Urothelium cell line (cell line): ENCODE measurements around the gene COA1.

ENCODE experiments used
- DNase-seq: peaks from one replicate; pipeline ENCODE4 v3.0.0; 2011; ENCODE audit warnings: low spot score, mixed read lengths
- FAIRE-seq: peaks from 2 replicates; lab custom pipeline; 2011; peaks lifted over from hg19 to GRCh38; lab: Jason Lieb, UNC

The COA1 gene

DNA sequence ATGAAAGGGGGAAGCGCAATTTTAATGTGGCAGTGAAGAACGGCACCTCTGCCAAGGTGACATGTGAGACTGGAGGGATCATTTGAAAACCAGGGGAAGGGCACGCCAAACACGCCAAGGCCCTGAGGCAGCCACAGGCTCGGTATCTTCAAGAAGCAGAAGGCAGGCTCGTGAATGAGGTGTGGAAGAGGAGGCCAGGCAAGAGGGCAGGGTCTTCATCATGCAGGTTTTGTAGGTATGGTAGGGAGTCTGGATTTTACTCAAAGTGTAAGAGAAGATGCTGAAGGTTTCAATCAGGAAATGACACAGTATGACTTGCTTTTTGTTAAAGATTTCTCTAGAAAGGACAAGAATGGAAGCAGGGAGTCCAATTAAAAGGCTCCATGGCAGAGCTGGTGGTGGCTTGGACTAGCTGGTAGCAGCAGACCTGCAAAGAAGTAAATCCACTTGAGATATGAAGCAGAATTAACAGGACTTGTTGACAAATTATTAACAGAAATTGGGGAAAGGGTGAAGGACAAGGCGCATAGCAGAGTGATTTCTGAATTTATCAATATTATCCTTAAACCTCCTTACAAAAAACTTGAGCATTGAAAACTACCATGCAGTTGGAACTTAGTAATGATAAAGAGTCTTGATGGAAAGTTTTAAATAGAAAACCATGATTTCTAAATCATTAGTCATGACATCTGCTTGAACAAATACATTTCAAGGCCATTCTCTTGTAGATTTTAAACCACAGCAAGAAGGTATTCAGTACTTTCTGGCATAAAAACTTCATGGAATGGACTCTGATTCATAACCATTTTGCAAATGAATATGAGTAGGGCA is 70.4 kb downstream of the COA1 start:
- no peak for FAIRE-seq
- DNase-seq: no peak

DNA sequence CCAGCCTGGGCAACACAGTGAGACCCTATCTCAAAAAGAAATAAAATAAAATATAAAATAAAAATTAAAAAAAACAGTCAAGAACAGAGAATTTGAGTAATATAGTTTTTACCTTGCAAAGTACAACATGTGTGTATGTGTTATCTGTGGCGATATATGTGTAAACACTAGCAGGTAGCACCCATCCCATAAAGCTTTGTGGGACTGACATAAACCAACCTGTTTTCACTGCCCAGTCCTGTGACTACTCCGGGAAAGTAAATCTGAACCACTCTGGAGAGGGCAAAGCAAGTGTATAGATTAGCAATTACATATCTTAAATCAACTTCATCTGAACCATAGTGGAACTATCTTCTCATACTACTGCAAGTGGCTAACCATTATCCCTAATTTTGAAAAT is 72.3 kb downstream of the COA1 start:
- no peak for DNase-seq
- FAIRE-seq: no peak

DNA sequence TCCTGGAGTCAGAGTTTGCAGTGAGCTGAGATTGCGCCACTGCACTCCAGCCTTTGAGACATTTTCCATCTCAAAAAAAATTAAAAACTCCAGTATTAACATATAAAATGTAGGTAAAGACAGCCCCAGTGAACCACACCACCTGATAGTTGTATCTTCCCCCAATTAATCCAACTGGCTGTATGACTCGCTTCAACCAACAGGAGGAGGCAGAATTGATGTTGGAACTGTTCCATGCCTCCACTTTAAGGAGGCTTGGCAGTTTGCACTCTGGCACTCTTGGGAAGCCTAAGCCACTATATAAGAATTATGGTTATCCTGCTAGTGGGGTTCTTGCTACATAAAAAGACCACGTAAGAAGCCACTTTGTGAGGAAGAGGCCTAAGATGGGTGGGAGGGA is 73.7 kb downstream of the COA1 start:
- no peak for FAIRE-seq
- no peak for DNase-seq

DNA sequence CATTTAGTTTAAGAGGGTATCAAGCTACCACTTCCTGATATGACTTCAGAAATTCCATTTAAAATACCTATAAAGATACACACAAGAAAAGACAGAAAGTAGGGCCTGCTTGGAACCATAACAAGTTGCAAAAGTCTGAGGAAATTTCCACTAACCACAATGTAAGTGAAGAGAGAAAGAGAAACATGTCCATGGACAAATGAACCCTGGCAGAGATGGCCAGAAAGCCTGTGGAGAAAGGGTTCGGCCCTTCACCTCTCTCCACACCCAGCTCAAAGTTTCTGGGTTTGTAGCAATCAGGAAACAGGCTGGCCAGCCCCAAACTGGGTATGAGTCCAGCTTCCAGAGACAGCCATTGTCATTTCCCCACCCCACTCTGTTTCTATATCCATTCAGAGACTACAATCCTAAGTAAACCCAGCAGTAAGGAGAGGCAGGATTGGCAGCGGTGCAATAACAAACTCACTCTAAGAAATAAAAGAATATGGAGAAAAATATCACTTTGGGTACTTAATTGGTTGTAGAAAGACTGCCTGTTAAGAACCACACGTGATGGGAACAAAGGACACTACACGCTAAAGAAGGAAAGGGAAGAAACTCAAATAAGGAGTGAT is 75.3 kb downstream of the COA1 start:
- no peak for FAIRE-seq
- DNase-seq: no peak

DNA sequence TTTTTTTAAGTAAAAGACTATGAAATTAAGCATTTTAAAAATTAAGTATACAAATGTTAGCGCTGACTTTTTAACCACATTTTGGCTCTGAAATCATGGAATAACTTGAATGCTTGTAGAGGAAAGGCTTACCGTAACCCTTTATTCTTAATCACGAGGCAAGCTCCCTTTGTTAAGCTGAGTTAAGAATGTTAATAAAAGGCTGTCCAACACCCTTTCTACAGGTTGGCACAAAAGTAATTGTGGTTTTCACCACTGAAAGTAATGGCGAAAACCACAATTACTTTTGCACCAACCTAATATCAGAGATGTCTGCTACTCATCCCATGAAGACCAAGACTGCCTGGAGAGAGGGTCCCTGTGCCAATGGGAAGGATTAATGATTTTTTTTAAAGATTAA is 75.9 kb downstream of the COA1 start:
- FAIRE-seq: no peak

DNA sequence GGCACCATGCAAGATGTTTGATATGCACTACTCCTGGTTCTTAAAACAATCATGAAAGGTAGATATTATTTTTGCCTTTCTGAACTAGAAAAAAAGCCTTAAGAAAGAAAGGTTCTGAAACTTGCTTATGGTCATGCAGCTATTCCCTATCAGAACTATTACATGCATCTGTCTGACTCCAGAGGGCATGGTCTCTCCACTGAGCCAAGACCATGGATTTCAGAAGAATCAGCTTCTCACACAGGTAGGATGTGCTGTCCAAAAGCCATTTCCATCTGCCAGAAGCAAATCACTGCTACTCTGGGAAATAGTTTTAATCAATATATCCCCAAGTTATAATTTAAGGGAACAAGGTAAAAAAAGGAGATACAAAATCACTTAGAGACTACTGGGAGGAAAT is 77.0 kb downstream of the COA1 start:
- no peak for DNase-seq
- no peak for FAIRE-seq

More for the DNA sequence above, 75.9 kb downstream of the COA1 start:
- no peak for DNase-seq

DNA sequence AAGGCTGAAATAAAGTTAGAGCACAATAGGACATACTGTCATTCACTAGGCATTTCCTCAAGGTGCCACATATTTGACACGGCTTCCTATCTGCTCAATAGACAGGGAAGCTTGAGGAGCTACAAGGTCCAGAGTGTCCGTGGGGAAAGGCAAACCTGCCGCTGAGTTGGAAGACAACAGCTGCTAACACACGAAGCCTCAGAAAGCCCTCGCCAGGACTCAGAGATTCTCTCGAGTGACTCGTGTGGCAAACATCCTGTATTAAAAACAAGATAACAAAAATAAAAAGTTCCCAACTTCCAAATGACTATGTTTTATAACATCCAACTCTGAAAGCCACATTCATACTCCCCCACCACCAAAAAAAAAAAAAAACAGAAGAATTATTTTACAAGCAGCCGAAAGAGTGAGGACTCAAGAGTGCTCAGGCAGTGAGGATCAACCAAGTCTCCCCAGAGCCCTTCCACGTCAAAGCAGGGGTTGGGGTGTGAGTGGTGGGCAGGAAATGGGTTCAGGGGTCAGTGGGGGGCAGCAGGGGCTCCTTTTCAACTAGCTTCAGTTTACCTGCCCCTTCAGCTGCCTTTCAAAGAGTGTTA is 78.8 kb downstream of the COA1 start:
- no peak for FAIRE-seq

DNA sequence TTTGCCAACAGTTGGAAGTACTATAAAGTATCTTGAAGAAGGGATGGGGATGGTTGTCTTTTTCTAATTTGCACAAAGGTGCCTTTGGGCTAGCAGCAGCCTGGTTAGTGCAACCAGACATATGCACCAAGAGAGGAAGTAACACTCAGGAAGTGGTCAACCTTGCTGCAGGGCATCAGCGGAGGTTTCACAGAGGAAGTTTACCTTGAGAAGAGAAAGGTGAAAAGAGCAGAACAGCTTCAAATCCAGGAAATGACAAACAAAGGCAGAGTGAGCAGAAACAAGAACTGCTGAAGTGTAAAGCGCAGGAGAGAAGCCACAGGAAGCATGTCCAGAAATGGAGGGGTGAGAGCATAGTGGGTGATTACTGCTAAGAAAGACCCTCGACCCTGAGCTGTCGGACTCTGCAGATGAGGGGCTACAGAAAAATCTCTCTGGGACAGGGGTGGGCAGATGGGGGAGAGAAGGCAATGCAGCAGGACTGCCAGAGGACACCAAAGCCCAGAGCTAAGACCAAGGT is 79.5 kb downstream of the COA1 start:
- DNase-seq (no peak), FAIRE-seq (no peak)

More for the DNA sequence above, 78.8 kb downstream of the COA1 start:
- DNase-seq: no peak

DNA sequence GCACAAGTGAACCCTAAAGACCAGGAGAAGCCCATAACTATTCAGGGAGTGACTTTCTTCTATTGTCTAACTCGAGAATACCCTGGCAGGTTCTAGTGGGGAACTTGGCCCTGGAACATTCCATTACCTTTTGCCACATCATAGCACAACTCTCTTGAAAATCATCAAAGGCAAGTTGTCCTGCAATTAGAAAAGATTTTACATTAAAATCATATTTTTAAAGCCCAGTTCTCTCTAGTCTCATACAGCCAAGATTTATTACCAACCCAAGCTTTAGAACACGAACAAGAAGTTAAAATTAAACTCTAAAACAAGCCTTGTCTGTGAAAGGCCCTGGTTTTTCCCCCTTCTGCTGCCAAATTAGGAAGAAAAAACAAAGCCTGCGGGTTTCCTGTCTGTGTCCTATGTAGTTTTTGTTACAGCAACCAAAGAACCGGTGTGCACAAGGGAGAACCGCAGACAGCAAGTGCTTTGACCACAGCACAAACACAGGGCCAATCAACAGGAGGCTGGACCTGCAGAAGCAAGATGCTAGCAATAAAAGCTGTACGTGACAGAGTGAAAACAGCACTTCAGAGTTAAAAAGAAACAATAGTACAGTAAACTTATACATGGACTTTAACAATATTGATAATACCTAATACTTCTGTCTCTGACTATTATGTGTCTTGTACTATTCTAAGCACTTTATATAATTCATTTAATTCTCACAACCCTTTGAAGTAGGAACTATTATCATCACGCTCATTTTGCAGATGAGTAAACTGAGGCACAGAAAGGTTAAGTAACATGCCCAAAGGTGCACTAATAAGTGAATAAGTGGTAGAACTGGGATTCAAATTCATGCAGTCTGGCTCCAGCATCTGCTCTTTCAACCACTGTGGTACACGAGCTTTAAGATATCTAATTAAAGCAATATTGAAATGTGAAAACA is 80.6 kb downstream of the COA1 start:
- DNase-seq: peak; percentile 58

DNA sequence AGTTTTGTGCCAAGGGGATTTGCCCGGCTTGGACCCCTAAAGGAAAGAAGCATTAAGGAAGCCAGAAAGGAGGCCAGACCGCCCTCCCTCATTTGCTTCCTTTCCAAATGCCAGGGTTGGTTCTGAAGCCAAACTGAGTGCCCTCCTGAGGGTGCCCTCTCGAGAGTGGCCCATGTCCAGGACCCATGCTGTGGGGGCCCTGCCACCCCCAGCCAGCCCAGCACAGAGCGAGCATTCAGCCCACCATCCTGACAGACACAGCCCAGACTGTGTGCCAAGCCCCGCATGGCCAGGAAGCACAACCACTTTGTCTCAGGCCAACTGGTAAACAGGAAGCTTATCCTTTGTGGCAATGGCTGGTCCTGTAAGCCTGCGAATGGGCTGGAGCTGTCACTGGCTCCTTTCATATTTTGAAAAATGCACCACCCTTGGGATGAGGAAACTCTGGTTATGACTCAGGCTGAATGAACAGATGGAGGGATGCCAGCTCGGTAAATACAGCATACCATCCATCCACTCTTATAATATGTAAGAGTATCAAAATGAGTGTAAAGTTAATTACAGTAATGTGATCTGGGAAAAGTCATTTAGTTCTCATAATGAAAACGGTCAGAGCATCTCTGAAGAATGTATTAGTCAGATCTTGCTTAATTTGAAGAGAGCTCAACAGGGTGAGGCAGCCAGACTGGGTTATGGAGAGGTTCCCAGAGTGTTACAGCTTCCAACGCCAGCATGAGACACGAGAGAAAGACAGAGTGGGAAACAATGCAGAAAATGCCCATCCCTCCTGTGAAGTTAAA is 81.5 kb downstream of the COA1 start:
- FAIRE-seq (no peak), DNase-seq (peak; percentile 81)

More for the DNA sequence above, 80.6 kb downstream of the COA1 start:
- FAIRE-seq: no peak

DNA sequence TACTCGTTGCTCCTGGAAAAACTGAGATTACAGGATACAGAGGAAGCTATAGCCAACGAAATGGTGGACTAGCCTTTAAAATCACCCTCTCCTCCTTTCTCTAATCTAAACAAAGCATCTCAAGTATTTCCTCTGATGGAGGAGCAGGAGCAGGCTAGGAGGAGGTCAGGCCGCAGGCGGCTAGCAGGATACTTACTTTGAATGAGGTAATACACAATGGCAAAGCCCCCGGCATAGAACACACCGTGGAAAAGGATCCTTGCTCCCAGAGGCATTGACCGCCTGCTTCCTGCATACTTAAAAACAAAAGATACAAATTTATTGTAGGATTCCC is 82.0 kb downstream of the COA1 start:
- DNase-seq (no peak), FAIRE-seq (no peak)

DNA sequence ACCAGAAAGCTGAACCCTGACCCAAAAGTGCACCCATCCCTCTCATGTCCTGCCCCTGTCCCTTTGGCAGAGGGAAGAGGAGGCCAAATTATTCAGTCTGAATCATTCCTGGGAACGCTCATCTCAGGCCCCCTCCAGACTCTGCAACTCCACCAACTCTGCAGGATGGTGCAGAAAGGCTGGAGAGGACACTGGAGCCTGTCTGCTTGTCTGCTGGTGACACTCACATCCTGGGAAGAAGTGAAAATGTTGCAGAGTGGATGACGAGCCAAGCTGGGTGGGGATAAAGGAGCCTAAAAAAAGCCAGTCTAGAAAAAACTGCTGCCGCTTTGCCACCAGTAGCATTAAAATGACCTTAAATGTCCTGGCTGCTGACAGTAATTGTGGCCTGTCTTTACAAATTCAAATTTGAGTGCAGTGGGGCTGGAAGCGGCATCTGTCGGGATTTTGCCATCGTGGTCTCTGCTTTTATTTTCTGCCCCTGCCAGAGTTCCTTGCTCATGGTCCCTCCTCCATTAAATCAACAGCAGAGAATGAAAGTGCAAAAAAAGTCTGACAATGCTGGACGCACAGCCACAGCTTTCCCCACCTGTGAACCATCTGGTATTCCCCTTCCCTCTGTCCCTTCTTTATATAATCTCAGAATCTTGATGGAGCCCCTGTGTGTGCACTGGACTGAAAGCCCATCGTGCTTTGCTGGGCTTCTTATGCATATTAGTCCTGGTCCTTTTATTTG is 82.6 kb downstream of the COA1 start:
- FAIRE-seq (no peak), DNase-seq (no peak)

DNA sequence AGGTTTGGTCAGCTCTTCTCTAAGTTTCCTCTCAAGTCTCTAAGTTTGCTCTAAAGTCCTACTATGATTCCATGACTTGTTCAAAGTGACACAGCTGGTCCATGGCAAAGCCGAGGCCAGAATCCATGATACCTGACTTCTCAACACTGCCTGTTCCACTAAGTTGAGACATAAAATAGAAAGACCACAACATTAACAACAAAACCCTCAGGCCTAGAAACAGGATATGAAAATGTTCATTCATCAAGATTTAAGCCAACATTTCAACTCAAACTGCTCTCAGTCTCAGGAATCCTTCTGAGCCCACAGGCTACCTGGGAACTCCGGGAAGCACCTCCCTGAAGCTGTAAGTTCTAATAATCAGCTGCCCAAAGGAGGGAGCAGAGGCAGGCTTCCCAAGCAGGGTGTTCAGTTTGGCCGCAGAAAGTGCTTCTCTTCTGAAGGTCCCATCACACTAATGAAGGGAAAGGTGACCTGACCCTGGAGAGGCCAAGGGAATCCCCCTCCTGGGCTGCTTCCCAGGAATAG is 83.6 kb downstream of the COA1 start:
- DNase-seq (no peak), FAIRE-seq (no peak)

DNA sequence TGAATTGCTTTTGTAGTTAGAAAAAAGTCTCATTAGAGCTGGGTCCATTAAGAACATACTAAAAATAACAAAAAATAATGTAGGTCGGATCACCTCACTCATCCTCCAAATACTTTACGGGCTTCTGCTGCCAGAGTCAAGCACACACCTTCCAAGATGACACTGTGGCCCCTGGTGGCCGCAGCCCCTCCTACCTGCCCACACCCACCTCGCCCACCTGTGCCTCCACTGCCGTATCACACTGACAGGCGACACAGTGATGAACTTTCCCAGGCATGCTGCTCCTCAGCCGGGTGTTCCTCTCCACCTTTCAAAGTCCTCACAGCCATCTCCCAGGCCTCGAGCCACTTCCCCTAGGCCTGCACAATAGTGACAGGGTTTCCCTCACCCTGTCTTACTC is 85.5 kb downstream of the COA1 start:
- no peak for DNase-seq
- no peak for FAIRE-seq

DNA sequence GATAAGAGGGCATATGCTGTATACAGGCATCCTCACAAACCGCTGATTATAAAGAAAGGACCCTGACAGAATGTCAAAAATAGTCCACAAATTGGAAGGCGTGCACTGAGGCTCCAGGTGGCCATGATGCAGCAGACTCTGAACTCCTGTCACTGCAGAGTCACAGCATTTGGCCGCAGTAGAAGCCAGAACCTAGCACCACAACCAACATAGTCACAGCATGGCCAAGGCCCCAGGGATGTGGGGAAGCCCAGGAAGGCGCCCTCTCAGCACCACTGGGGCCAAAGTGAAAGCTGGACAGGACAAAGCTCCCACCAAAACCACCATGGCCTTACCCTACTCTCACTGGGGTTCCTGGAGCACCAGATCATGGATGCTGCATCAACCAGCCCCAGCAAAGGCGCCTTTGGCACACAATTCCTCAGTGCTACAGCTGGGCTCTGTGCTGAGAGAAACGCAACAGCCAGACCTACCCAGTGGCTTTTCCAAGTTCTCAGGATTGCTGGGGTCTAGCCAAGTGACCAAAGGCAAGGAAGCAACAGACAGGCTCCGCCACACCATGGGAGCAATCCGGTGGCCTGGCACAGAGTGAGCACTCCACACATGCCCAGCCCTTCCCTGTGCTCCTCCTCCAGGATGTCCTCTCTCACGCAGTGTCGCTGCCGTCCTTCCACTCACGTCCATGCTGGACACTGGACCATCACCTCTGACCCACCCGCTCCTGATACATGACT is 86.3 kb downstream of the COA1 start:
- DNase-seq (no peak), FAIRE-seq (no peak)

DNA sequence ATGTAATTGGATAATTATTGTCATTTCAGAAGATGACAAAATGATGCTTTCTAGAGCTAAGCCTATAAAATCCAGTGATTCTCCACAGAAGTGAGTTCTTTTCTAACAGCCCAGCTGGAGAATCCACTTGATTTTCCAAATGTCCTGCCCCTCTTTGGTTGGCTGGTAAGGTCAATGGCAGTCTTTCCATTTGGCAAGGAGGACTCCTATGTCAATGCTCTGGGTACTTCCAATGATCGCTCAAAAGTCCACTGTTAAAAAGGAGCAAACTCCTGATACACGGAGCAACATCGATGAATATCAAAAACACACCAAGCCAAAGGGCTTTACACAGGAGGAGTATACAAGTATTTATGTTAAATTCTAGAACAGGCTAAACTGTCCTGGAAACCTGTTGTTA is 88.6 kb downstream of the COA1 start:
- no peak for FAIRE-seq
- no peak for DNase-seq

DNA sequence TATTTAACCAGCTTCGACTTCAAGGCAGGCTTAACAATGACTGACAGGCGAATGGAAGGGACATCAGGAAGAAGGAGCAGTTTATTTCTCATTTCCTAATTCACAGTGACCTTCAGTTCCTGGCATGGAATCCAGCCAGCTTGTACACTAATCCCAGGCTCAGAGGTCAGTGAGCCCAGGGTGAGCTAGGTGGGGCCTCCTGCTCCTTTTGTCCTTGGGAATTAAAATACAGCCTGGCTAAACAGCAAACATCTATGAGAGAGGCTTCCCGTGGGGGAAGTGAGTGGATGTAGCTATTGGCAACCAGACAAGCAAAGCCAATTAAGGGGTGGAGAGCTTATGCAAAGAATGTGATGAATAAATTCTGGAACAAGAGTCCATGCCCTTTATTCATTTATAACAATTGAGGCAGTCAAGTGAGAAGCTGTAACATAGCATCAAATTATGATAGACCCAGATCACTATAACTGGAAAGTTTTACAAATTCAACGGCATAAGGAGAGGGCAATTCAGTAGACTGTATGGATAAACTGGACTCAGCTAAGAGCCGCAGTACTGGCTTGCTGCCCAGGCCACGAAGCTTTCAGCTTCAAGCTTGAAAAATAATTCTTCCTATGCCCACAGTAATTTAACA is 89.3 kb downstream of the COA1 start:
- FAIRE-seq: no peak
- DNase-seq: no peak
